ENCODE data around the gene GHR. TPM values are rescaled to one million over a fixed set of nuclear protein-coding genes. Genes with fewer than 3 reads are reported as not detected.

The GHR gene
- total RNA-seq, 4 donors from 2014 or later, result 6.5 to 27.2 (median 9.6) TPM

DNA sequence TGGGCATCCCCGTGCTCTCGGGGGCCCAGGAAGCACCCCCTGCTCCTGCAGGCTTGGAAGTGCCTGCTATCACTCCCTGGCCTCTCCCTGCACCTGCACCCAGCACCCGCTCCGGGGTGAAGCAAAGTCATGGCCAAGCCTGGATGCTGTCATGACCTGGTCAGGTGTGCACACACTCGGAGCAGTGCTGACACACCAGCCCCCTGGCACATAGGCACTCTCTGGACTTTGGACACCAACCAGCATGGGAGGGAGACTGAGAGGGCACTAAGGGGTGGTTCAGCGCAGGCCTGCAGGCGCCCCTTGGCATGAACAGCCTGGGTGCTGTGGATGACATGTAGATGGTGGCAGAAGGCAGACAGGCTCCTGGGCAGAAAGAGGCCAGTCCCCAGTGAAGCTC lies 158.6 kb downstream of the GHR start:
- TF ChIP-seq CTCF (IDR thresholded peaks at IDR 0.05) (no peak), POLR2A (IDR thresholded peaks at IDR 0.05) (no peak), EP300 (IDR thresholded peaks at IDR 0.05) (no peak), POLR2AphosphoS5 (IDR thresholded peaks at IDR 0.05) (no peak)
- Histone ChIP-seq H3K27me3 (no peaks in the 10 kb centered on the region), H3K36me3 (no peaks in the 10 kb centered on the region), H3K4me3 (no peak overlapping the region), H3K4me1 (peaks cover 4 to 46% (median 13%) of the 10 kb centered on the region in 3 donors), H3K9me3 (no peaks in the 10 kb centered on the region), H3K27ac (no peak overlapping the region)
- peak; percentile 9 for ATAC-seq
- 85% methylated on average over 2 of the region's 7 CpGs; no CpG with 5 or more reads in 1 of the 2 donors for WGBS, 2 donors (ENCODE audit: low coverage in 1 of 2)

DNA sequence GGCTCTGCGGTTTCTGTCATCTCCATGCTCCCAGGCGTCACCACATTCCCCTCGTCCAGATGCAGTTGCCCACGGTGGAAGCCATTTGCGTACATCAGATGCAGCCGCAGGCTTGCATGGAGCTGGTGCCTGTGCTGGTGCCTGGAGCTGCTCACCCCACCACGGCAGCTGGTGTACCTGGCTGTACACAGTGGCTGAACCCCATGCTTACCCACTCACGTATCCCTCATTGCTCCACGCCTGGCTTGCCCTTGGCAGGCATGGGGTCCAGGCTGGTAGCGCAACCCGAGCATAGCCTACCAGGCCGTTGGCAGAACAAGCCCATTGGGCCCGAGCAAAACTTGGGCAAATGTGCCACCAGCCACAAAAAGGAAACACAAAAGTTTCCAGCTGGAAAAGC lies 159.5 kb downstream of the GHR start:
- Histone ChIP-seq H3K36me3 (no peaks in the 10 kb centered on the region), H3K4me1 (peaks cover 11 to 54% (median 17%) of the 10 kb centered on the region in 3 donors), H3K27ac (no peak overlapping the region), H3K4me3 (no peak overlapping the region), H3K9me3 (no peaks in the 10 kb centered on the region), H3K27me3 (no peaks in the 10 kb centered on the region)
- 100% methylated on average over 4 to 5 of the region's 13 CpGs for WGBS, 2 donors (ENCODE audit: low coverage in 1 of 2)
- TF ChIP-seq POLR2AphosphoS5 (IDR thresholded peaks at IDR 0.05) (no peak), POLR2A (IDR thresholded peaks at IDR 0.05) (no peak), EP300 (IDR thresholded peaks at IDR 0.05) (no peak), CTCF (IDR thresholded peaks at IDR 0.05) (no peak)
- ATAC-seq, result no peak

- Histone ChIP-seq H3K27ac (no peak overlapping the region), H3K4me3 (no peak overlapping the region), H3K36me3 (no peaks in the 10 kb centered on the region), H3K4me1 (peaks cover 12 to 59% (median 17%) of the 10 kb centered on the region in 3 donors), H3K27me3 (no peaks in the 10 kb centered on the region), H3K9me3 (no peaks in the 10 kb centered on the region)
- TF ChIP-seq CTCF (IDR thresholded peaks at IDR 0.05) (peak; percentile 71 to 83 (median 76)), EP300 (IDR thresholded peaks at IDR 0.05) (no peak), POLR2A (IDR thresholded peaks at IDR 0.05) (no peak), POLR2AphosphoS5 (IDR thresholded peaks at IDR 0.05) (peak; percentile 42)
- WGBS, 2 donors (ENCODE audit: low coverage in 1 of 2), result 5 to 11% methylated on average over 3 to 4 of the region's 4 CpGs
- ATAC-seq, result peak; percentile 55
These were observed 160.1 kb downstream of the GHR start for GRCh38 chr5:42583322-42583721.

DNA sequence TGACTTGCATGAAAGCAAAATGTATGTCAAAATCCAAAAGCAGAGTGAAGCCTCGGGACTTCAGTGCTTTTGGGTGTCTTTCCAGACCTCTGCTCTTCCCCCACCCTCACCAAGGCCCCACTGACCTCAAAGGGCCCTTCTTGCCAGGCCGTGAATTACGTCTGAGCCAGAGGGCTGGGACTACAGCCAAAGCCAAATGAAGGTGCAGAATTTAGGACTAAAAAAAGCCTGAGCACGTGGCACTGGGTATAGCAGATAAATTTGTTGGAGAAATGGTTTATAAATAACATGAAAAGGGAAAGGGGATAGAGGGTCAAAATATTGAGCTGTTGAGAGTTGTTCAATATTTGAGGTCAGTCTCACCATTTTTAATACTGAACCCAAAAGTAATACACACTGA lies 163.4 kb downstream of the GHR start:
- Histone ChIP-seq H3K4me3 (no peak overlapping the region), H3K9me3 (no peaks in the 10 kb centered on the region), H3K27me3 (no peaks in the 10 kb centered on the region), H3K4me1 (peaks cover 20 to 74% (median 23%) of the 10 kb centered on the region in 3 donors), H3K36me3 (no peaks in the 10 kb centered on the region), H3K27ac (peak overlapping the region in 2 of 4 donors; percentile 54 to 62)
- 0 to 3% methylated on average over 1 to 4 of the region's 4 CpGs for WGBS, 2 donors (ENCODE audit: low coverage in 1 of 2)
- TF ChIP-seq POLR2AphosphoS5 (IDR thresholded peaks at IDR 0.05) (peak; percentile 38), POLR2A (IDR thresholded peaks at IDR 0.05) (no peak)
- ATAC-seq, result peak; percentile 41

DNA sequence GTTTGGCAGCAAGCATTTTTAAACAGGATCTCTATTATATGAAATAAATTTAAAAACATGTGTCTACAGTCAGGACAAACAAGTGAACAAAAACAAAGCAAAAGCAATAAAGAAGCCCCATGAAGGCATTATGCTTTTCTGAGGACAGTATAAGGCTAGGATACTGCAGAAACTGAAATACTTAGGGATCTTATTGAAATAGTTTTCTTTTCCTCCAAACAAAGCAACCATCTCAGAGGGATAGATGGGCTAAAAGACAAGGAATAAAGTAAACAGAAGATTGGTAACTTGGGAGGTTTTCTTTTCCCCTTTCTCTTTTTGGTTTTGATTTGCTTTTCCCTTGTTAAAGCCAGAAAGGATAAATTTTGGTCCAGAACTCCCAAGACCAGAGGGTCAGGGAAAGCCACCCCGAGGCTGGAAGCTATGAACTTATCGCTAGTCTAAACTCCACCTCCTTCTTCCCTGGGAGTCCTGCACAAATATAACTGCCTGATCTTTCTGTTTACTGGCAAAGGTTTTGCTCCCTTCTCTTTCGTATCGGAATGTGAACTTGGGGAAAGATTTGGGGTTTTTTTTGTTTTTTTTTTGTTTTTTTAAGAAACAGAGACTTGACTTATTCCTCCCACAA lies 164.0 kb downstream of the GHR start:
- peak overlapping the region; percentile 19 to 62 (median 44) for H3K27ac ChIP-seq
- ATAC-seq, result no peak
- no peak overlapping the region for H3K4me3 ChIP-seq
- no peaks in the 10 kb centered on the region for H3K9me3 ChIP-seq
- 32 to 52% methylated on average over 2 to 4 of the region's 4 CpGs for WGBS, 2 donors (ENCODE audit: low coverage in 1 of 2)
- H3K36me3 ChIP-seq, result no peaks in the 10 kb centered on the region
- H3K27me3 ChIP-seq, result no peaks in the 10 kb centered on the region
- TF ChIP-seq CTCF (IDR thresholded peaks at IDR 0.05), result no peak
- no peak for TF ChIP-seq POLR2AphosphoS5 (IDR thresholded peaks at IDR 0.05)
- TF ChIP-seq POLR2A (IDR thresholded peaks at IDR 0.05), result no peak
- TF ChIP-seq EP300 (IDR thresholded peaks at IDR 0.05), result no peak
- peaks cover 23 to 77% (median 23%) of the 10 kb centered on the region in 3 donors for H3K4me1 ChIP-seq
